RWPE2 (cell line): Measurements from ENCODE around the gene PBX3.
"Not testable (repeated sequence)": the region's sequence is repeated elsewhere in the genome, so short reads cannot be mapped to it uniquely, and the experiment has no call there.

Source experiments
- ATAC-seq: fragments of 200-7000 bp; cut with Tn5 transposase; 3 replicates; pipeline ENCODE4 v1.9.1; 2021; ENCODE audit warnings: low read depth
- DNase-seq: peaks from one replicate; pipeline ENCODE4 v3.0.0-alpha.2; 2020; ENCODE audit warnings: low spot score
- H3K27ac ChIP-seq: fragments of 450-650 bp; 2 replicates; pipeline ENCODE4 v1.5.1; 2017; ENCODE audit warnings: mild to moderate bottlenecking; ENCODE audit not compliant: poor library complexity, severe bottlenecking
- H3K27me3 ChIP-seq: fragments of 250-450 bp; sonication (Bioruptor Pico); 2 replicates; pipeline ENCODE4 v1.5.1; 2021; ENCODE audit warnings: mild to moderate bottlenecking, moderate library complexity; ENCODE audit not compliant: insufficient read depth, poor library complexity, severe bottlenecking
- H3K36me3 ChIP-seq: fragments of 250-450 bp; sonication (Bioruptor Pico); 2 replicates; pipeline ENCODE4 v1.5.1; 2020; ENCODE audit warnings: low read depth, mild to moderate bottlenecking, moderate library complexity
- H3K4me1 ChIP-seq: fragments of 250-450 bp; sonication (Bioruptor Pico); 2 replicates; pipeline ENCODE4 v1.5.1; 2021; ENCODE audit warnings: mild to moderate bottlenecking, moderate library complexity; ENCODE audit not compliant: insufficient read depth, poor library complexity, severe bottlenecking
- H3K4me3 ChIP-seq: fragments of 250-450 bp; sonication (Bioruptor Pico); 2 replicates; pipeline ENCODE4 v1.5.1; 2021; ENCODE audit warnings: mild to moderate bottlenecking, moderate library complexity; ENCODE audit not compliant: severe bottlenecking
- H3K9me3 ChIP-seq: fragments of 250-450 bp; sonication (Bioruptor Pico); 2 replicates; pipeline ENCODE4 v1.5.1; 2021; ENCODE audit warnings: mild to moderate bottlenecking, moderate library complexity; ENCODE audit not compliant: severe bottlenecking
- TF ChIP-seq, protein P1 (sequence below): fragments of 450-650 bp; IDR thresholded peaks from one replicate; pipeline ENCODE4 v1.5.1; 2017; ENCODE audit warnings: mild to moderate bottlenecking, moderate library complexity; ENCODE audit not compliant: poor library complexity, severe bottlenecking

PBX3 gene

DNA sequence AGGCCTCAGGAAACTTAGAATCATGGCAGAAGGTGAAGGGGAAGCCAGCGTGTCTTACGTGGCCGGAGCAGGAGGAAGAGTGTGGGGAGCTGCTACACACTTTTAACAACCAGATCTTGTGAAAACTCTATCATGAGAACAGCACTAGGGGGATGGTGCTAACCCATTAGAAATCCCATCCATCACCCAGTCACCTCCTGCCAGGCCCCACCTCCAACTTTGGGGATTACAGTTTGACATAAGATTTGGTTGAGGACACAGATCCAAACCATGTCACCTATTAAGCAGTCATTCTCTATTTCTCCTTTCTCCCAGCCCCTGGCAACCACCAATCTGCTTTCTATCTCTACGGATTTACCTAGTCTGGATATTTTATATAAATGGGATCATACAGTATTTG, 26.9 kb downstream of the PBX3 start:
- H3K27ac ChIP-seq: no peak overlapping the region
- H3K4me1 ChIP-seq: no peaks in the 10 kb centered on the region
- TF ChIP-seq, protein P1, sequence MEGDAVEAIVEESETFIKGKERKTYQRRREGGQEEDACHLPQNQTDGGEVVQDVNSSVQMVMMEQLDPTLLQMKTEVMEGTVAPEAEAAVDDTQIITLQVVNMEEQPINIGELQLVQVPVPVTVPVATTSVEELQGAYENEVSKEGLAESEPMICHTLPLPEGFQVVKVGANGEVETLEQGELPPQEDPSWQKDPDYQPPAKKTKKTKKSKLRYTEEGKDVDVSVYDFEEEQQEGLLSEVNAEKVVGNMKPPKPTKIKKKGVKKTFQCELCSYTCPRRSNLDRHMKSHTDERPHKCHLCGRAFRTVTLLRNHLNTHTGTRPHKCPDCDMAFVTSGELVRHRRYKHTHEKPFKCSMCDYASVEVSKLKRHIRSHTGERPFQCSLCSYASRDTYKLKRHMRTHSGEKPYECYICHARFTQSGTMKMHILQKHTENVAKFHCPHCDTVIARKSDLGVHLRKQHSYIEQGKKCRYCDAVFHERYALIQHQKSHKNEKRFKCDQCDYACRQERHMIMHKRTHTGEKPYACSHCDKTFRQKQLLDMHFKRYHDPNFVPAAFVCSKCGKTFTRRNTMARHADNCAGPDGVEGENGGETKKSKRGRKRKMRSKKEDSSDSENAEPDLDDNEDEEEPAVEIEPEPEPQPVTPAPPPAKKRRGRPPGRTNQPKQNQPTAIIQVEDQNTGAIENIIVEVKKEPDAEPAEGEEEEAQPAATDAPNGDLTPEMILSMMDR: no peak
- H3K4me3 ChIP-seq: no peak overlapping the region
- H3K9me3 ChIP-seq: no peaks in the 10 kb centered on the region
- no peaks in the 10 kb centered on the region for H3K27me3 ChIP-seq
- no peak for ATAC-seq
- no peak for DNase-seq
- no peaks in the 10 kb centered on the region for H3K36me3 ChIP-seq

DNA sequence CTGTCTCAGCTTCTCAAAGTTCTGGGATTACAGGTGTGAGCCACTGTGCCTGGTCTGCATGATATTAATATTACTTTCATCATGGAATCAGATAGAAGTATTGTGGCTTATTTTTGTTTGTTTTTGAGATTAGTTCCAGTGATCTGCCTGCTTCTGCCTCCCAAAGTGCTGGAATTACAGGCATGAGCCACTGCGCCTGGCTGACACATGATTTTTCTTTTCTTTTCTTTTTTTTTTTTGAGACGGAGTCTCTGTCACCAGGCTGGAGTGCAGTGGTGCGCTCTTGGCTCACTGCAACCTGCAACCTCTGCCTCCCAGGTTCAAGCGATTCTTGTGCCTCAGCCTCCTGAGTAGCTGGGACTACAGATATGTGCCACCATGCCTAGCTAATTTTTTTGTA, 29.6 kb downstream of the PBX3 start:
- not testable (repeated sequence) for H3K4me3 ChIP-seq, DNase-seq, H3K9me3 ChIP-seq, ATAC-seq, H3K4me1 ChIP-seq, H3K27ac ChIP-seq, H3K27me3 ChIP-seq, H3K36me3 ChIP-seq

DNA sequence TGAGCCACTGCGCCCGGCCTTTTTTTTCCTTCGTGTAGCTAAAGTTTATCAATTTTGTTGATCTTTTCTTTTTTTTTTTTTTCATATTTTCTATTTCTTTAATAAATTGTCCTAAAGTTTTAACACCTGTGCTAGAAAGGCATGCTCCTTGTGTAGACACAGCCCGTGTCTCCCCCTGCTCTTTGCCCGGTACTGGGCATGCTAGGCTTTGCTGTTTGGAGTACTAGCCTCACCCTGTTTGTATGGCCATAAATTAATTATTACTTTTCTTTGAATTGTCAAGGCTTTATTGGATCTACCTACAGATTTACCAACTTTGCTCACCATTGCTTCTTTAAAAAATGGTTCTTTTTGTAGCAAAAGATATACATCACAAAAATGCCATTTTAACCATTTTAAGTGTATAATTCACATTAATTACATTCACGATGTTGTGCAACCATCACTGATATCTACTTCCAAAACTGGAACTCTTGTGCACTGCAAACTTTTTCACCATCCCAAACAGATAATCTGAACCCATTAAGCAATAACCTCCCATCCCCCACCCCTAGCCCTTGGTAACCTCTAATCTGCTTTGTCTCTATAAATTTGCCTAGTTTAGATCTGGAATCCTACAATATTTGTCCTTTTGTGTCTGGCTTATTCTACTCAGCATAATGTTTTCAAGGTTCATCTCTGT, 31.5 kb downstream of the PBX3 start:
- H3K36me3 ChIP-seq, H3K4me3 ChIP-seq, H3K27ac ChIP-seq, H3K9me3 ChIP-seq, H3K27me3 ChIP-seq, H3K4me1 ChIP-seq, ATAC-seq, DNase-seq: not testable (repeated sequence)

DNA sequence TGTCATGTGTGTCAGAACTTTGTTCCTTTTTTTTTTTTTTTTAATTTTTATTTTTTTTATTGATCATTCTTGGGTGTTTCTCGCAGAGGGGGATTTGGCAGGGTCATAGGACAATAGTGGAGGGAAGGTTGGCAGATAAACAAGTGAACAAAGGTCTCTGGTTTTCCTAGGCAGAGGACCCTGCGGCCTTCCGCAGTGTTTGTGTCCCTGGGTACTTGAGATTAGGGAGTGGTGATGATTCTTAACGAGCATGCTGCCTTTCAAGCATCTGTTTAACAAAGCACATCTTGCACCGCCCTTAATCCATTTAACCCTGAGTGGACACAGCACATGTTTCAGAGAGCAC, 32.0 kb downstream of the PBX3 start:
- H3K27me3 ChIP-seq, ATAC-seq, H3K4me1 ChIP-seq, H3K27ac ChIP-seq, H3K9me3 ChIP-seq, H3K4me3 ChIP-seq, DNase-seq, H3K36me3 ChIP-seq: not testable (repeated sequence)

DNA sequence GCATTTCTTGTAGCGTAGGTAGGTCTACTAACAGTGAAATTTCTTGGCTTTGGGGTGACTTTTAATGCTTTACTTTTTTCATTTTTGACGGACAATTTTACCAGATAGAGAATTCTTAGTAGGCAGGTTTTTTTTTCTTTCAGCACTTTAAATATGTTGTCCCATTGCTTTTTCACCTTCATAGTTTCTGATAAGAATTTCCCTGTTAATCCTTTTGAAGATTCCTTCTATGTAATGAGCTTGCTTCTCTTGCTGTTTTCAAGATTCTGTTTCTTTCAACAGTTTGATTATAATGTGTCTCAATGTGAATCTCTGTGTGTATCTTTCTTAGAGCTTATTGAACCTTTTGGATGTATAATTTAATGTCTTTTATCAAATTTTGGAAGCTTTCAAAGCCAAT, 35.5 kb downstream of the PBX3 start:
- no peak overlapping the region for H3K27ac ChIP-seq
- H3K36me3 ChIP-seq: no peaks in the 10 kb centered on the region
- DNase-seq (no peak), ATAC-seq (no peak)
- no peaks in the 10 kb centered on the region for H3K27me3 ChIP-seq
- TF ChIP-seq, protein P1: no peak
- no peaks in the 10 kb centered on the region for H3K9me3 ChIP-seq
- peaks cover 2% of the 10 kb centered on the region for H3K4me1 ChIP-seq
- no peak overlapping the region for H3K4me3 ChIP-seq

DNA sequence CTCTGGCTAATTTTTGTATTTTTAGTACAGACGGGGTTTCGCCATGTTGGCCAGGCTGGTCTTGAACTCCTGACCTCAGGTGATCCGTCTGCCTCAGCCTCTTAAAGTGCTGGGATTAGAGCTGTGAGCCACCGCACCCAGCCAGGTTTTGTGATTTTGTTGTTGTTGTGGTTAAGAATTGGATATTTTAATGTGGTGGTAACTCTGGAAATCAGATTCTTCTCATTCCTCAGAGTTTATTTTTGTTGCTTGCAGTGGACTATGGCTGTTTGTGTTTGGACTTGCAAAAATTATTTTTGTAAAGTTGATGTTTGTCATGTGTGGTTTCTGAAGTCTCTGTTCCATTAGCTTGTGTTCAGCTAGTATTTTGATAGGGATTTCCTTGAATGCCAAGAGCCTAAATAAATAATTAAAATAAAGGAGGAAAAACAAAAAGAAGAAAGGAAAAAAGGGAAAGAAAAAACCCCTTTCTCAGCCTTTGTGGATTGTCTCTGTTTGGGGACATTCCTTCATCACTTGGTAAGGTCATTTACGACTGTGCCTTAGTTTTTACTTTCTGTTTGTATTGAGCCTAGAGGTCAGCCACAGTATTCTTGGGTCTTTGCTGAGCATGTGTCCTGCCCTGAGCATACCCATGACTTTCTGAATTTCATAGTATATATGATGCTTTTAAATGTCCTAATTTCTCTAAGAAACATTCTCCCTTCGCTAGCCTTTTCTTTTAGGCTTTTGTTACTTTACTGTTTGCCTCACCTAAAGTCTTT, 37.3 kb downstream of the PBX3 start:
- peaks cover 2% of the 10 kb centered on the region for H3K4me1 ChIP-seq
- DNase-seq (no peak), ATAC-seq (no peak)
- no peaks in the 10 kb centered on the region for H3K36me3 ChIP-seq
- H3K4me3 ChIP-seq: no peak overlapping the region
- no peaks in the 10 kb centered on the region for H3K9me3 ChIP-seq
- H3K27ac ChIP-seq: no peak overlapping the region
- TF ChIP-seq, protein P1: no peak
- no peaks in the 10 kb centered on the region for H3K27me3 ChIP-seq
